Measurements from ENCODE around the gene ABHD2.
A peak's percentile ranks its signal among the peaks of the same experiment; 100 is the strongest.
"Not testable (repeated sequence)": the region's sequence is repeated elsewhere in the genome, so short reads cannot be mapped to it uniquely, and the experiment has no call there.

The ABHD2 gene

DNA sequence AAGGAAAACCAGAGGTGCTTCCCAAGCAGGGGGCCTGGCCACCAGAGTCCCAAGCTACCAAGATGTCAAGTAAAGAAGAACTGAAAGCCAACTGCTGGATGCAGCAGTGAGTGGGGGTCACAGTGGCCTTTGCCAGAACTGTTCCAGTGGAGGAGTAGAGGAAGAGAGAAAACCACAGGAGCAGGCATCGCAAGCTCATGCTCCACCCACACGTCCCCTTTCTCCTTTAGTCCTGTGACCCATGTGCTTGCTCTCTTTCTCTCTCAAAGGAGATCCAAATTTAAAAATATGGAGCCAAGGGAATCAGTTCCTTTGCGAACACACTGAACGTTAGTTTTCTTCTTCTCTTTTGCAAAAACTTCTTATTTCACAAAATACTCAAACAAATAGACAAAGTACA lies 12.4 kb upstream of the ABHD2 start:
- no peak for DNase-seq

DNA sequence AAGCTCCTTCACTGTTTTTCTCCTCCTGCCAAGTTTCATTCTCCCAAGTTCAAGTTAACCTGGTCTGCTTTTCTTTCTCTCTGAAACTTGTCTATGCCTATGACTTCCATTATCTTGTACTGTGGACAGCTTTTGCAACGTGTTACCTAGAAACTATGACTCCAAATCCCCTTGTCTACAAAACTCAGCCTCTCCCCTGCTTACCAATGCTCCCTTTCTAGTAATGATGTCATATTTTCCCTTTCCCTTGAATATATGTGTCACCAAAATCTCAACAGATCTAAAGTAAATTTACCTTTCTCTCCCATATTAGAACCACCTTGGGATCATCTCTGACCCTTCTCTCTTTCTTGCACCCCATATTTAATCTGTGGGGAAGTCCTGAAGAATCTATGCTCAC lies 10.5 kb upstream of the ABHD2 start:
- peak; percentile 33 for DNase-seq

GRCh38 chr15:89078851-89079810 lies 9.1 kb upstream of the ABHD2 start:
- DNase-seq, result no peak

DNA sequence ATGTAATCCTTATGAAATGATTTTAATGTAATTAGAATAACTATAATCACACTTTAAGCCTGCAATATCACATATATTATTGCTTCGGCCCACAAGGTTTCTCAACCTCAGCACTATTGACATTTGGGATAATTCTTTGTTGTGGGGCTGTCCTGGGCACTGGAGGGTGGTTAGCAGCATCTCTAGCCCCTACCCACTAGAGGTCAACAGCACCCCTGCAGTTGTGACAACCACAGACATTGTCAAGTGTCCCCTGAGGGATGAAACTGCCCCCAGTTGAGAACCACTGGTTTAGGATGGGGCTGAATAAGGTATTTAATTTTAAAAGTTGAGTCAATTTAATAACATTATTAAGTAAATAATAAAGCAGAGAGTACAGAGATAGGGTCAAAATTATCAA lies 6.4 kb upstream of the ABHD2 start:
- no peak for DNase-seq

DNA sequence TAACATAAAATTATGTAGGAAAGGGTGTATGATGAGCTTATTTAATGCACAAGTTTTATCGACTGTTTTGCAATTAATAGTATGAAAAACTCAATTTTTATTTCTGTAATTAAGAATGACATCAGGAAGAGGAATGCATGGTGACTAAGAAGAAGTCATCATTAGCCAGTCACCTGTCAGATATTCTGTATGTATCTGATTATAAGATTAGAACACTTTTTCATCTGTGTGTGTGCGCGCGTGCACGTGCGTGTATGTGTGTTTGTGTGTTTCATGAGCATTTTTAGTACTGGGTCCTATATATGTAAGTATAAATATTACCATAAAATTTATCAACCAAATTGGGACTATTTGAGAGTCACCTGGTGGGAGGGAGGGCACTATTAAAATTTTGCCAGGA lies 5.0 kb upstream of the ABHD2 start:
- no peak for DNase-seq

DNA sequence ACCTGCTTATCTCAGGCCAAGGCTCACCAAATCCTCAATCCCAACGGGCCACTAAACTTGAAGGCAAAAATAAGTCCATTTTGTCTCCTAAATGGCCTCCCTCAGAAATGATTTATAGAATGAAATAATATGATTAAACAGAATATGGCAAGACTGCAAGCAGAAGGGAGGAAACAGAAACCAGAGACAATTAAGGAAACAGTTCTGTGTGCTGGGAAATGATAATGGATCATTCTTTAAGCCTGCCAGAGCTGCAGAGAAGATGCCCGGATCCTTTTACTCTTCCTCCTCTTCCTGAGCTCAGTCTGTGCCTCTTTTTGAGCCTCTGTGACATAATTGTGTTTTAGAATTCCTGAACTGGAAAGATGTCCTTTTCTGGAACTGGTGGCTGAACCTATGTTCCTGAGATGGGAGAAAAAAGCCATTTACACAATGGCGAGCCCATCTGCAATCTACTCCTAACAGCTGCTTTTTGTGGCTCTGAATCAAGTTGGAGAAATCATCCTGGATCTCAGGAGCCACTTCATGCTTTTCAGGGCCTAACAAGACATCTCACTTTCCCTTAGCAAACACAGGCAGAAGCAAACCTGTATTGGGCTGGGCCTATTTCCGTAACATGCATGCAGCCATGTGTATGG lies 2.8 kb upstream of the ABHD2 start:
- DNase-seq, result no peak

DNA sequence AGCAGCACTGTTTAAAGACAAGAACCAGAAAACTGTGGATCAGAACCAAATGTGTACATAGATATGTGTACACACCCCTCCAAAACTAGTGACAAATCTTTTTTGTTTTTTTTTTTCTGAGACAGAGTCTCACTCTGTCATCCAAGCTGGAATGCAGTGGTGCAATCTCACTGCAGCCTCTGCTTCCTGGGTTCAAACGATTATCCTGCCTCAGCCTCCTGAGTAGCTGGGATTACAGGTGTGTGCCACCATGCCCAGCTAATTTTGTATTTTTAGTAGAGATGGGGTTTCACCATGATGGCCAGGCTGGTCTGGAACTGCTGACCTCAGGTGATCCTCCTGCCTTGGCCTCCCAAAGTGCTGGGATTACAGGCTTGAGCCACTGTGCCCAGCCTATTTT lies 2.3 kb upstream of the ABHD2 start:
- DNase-seq, result not testable (repeated sequence)

DNA sequence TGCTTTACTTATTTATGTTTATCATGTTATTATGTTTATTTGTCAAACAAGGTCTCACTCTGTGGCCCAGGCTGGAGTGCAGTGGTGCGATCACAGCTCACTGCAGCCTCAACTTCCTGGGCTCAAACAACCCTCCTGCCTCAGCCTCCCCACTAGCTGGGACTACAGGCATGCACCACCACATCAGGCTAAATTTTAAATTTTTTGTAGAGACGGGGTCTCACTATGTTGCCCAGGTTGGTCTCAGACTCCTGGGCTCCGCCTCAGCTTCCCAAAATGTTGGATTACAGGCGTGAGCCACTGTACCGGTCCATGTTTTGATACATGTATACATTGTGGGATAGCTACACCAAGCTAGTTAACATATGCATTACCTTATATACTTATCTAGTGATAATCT lies 1.9 kb upstream of the ABHD2 start:
- DNase-seq, result not testable (repeated sequence)

DNA sequence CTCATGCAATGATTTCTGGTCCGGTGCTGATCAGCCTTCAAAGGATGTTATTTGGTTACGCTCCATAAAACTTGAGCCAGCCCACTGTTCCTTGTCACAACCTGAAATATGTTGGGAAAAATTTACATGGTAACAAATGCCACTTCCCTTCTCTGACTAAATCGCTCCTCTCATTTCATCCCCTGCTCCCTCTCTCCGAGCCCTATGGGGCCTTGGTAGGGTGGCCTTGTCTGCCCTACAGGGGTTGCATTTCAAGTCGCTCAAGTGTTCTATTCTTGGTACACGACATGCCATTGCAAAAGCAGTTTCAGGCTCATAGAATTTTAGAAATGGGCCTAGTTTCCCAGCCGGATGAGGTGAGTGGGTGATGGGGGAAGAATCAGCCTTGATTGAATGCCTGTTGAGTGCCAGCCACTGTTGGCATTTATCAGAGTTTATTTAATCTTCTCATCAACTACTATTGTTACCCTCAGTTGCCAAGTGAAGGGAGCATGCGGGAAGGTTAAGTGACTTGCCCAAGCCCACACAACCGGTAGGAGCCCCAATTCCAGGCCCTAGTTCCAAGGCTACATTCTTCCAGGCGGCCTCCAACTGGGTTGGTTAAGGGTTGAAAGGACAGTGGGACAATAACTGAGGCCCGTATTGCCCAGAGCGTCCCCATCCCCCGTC lies 961 bp upstream of the ABHD2 start:
- DNase-seq, result no peak

- DNase-seq, result no peak
Observed at GRCh38 chr15:89088605-89089315, 504 bp downstream of the ABHD2 start.

GRCh38 chr15:89089316-89090230 lies 1.3 kb downstream of the ABHD2 start:
- DNase-seq, result no peak

GRCh38 chr15:89090791-89091626 lies 2.8 kb downstream of the ABHD2 start:
- DNase-seq, result peak; percentile 71

DNA sequence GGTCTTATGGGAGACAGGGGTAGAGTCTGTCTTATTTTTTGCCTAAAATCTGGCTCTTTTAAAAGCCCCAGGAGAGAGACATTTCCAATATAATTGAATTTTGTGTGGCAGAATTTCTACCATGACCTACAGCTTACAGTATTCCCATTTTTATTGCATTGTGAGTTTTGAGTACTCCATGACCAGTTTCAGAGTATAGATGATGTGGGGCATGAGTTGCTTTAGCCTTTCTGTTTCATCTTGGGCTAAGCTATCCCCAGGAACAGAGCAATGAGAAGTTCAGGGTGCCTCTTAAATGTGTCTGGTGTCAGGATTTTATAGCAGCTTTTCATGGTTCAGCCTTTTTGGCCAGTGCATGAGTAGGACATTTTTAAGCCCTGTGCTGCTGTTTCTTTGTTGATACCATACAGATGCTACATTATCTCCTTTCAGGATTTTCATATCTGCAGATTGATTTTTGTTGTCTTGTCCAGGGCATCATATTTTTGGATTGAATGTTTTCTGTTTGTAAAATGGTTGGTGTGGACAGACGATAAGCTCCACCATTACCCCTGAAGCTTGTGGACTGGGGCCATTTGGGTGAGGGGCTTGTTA lies 3.5 kb downstream of the ABHD2 start:
- no peak for DNase-seq

GRCh38 chr15:89093509-89093908 lies 5.3 kb downstream of the ABHD2 start:
- DNase-seq, result no peak

DNA sequence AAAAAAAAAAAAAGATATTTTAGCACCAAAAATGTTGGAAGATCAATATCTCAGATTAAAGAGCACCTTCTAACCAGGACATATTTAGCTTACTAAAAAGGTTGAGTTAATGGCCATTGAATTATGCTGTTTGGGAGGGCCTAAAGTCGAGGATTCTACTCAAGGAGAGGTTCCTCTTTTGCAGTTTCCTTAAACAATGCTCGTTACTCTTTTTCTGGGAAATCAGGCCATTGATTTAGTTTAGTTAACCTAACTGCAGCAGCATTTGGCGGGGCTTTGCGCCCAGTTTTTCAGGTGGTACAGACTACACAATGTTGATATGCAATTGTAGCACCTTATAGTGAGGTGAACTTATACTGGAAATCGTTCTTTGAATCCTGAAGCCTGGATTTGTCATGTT lies 6.8 kb downstream of the ABHD2 start:
- DNase-seq, result no peak

- DNase-seq, result no peak
Observed at GRCh38 chr15:89095556-89095955, 7.3 kb downstream of the ABHD2 start.

GRCh38 chr15:89096664-89097063 lies 8.4 kb downstream of the ABHD2 start:
- no peak for DNase-seq

DNA sequence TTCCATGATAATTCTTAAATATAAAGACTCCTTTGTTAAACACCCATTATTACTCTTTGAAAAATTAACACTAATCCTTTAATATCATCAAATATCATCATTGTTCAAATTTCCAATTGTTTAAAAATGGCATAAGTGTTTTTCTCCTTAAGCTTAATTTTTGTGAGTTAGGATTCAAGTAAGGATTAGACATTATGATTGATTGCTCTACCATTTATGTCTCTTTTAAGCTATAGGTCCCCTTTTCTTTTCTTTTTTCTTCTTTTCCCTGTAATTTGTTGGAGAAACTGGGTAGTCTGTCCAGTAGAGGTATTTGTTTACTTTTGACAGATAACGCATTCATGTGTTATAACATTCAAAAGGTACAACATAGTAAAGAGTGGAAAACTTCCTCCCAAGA lies 9.1 kb downstream of the ABHD2 start:
- DNase-seq, result no peak

- DNase-seq, result no peak
Observed at GRCh38 chr15:89098281-89098680, 10.0 kb downstream of the ABHD2 start.

DNA sequence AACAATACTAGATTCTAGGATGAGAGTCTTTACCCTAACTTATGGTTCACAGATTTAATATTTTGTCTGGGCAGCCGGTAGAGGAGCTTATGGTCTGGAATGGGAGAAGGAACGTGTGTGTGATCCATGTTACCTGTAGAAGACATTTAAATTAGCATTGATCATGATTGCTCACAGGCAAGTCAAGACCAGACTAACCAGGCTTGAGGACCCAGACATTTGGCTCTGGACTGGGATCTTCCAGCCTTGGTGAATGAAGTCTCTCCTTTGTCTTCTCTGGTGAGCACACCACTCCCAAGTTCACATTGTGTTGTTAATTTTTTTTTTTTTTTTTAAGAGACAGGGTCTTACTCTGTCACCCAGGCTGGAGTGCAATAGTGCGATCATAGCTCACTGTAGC lies 11.7 kb downstream of the ABHD2 start:
- no peak for DNase-seq
